Measurements from ENCODE around the gene TRIM62.

DNA sequence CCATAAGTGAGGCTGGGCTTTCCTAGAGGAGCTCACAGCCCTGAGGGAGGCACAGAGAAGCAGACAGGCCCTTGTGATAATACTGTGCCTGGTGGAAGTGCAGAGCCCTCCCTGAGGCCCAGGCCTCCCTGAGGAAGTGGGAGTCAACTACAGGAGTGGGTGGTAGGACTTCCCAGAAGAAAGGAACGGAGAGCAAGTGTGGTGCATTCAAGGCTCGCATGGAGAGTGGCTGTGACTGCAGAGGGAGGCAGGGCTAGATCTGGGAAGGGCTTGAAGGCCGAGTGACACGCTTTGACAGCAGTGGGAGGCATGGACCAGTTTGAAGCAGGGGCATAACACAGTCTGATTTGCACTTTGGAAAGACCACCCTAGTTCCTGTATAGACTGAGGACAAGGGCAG is 63.6 kb downstream of the TRIM62 start:
- TF ChIP-seq, protein P1, sequence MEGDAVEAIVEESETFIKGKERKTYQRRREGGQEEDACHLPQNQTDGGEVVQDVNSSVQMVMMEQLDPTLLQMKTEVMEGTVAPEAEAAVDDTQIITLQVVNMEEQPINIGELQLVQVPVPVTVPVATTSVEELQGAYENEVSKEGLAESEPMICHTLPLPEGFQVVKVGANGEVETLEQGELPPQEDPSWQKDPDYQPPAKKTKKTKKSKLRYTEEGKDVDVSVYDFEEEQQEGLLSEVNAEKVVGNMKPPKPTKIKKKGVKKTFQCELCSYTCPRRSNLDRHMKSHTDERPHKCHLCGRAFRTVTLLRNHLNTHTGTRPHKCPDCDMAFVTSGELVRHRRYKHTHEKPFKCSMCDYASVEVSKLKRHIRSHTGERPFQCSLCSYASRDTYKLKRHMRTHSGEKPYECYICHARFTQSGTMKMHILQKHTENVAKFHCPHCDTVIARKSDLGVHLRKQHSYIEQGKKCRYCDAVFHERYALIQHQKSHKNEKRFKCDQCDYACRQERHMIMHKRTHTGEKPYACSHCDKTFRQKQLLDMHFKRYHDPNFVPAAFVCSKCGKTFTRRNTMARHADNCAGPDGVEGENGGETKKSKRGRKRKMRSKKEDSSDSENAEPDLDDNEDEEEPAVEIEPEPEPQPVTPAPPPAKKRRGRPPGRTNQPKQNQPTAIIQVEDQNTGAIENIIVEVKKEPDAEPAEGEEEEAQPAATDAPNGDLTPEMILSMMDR (IDR thresholded peaks at IDR 0.05) = no peak
- no peak for TF ChIP-seq EZH2 (IDR thresholded peaks at IDR 0.05)
